Measurements from ENCODE around the gene GGCX. TPM values are rescaled to one million over a fixed set of nuclear protein-coding genes. Genes with fewer than 3 reads are reported as not detected.

The GGCX gene
- total RNA-seq, 6 donors from 2014 or later: 21.2 to 70.6 (median 38.0) TPM

- peaks cover 79 to 84% (median 83%) of the 10 kb centered on the region in 4 donors for H3K4me1 ChIP-seq
- peak; percentile 43 to 80 for TF ChIP-seq POLR2AphosphoS5 (IDR thresholded peaks at IDR 0.05)
- TF ChIP-seq EP300 (IDR thresholded peaks at IDR 0.05): peak in 2 of 4 donors; percentile 51 to 55
- TF ChIP-seq CTCF (IDR thresholded peaks at IDR 0.05): no peak
- TF ChIP-seq POLR2A (IDR thresholded peaks at IDR 0.05): peak in 1 of 4 donors; percentile 39
- no peaks in the 10 kb centered on the region for H3K9me3 ChIP-seq
- peak overlapping the region in 1 of 4 donors; percentile 11 for H3K4me3 ChIP-seq
- peak; percentile 51 to 80 for ATAC-seq (ENCODE audit: low FRiP score in 2 of 2)
- H3K27me3 ChIP-seq: no peaks in the 10 kb centered on the region
- H3K27ac ChIP-seq: peak overlapping the region; percentile 89 to 97 (median 96)
- peaks cover 0 to 7% (median 0%) of the 10 kb centered on the region in 4 donors for H3K36me3 ChIP-seq
- 22 to 38% methylated on average over 7 of the region's 7 CpGs for WGBS, 2 donors
- peak in 1 of 2 donors; percentile 79 for DNase-seq
These were observed 28.9 kb upstream of the GGCX start for GRCh38 chr2:85589982-85590791.

- no peak for TF ChIP-seq POLR2A (IDR thresholded peaks at IDR 0.05)
- DNase-seq: no peak
- WGBS, 2 donors: 77 to 78% methylated on average over 4 of the region's 4 CpGs
These were observed 27.9 kb upstream of the GGCX start for GRCh38 chr2:85589181-85589580.

GRCh38 chr2:85588645-85589044 is 27.4 kb upstream of the GGCX start:
- H3K27ac ChIP-seq: peak overlapping the region; percentile 89 to 97 (median 96)
- no peak for DNase-seq

More at GRCh38 chr2:85589181-85589580, 27.9 kb upstream of the GGCX start:
- H3K9me3 ChIP-seq: no peaks in the 10 kb centered on the region
- H3K27me3 ChIP-seq: no peaks in the 10 kb centered on the region
- H3K4me1 ChIP-seq: peaks cover 74 to 85% (median 84%) of the 10 kb centered on the region in 4 donors
- no peak for ATAC-seq (ENCODE audit: low FRiP score in 2 of 2)
- H3K4me3 ChIP-seq: no peak overlapping the region
- H3K36me3 ChIP-seq: peaks cover 0 to 7% (median 0%) of the 10 kb centered on the region in 4 donors
- peak overlapping the region; percentile 89 to 97 (median 96) for H3K27ac ChIP-seq

GRCh38 chr2:85588236-85588635 is 26.9 kb upstream of the GGCX start:
- H3K9me3 ChIP-seq: no peaks in the 10 kb centered on the region
- H3K36me3 ChIP-seq: peaks cover 0 to 8% (median 0%) of the 10 kb centered on the region in 4 donors
- no peak overlapping the region for H3K4me3 ChIP-seq
- ATAC-seq (ENCODE audit: low FRiP score in 2 of 2): no peak
- no peaks in the 10 kb centered on the region for H3K27me3 ChIP-seq
- H3K4me1 ChIP-seq: peaks cover 81 to 90% (median 89%) of the 10 kb centered on the region in 4 donors
- TF ChIP-seq CTCF (IDR thresholded peaks at IDR 0.05) (no peak), POLR2A (IDR thresholded peaks at IDR 0.05) (no peak), EP300 (IDR thresholded peaks at IDR 0.05) (no peak), POLR2AphosphoS5 (IDR thresholded peaks at IDR 0.05) (no peak)
- H3K27ac ChIP-seq: peak overlapping the region; percentile 89 to 97 (median 96)
- 40 to 46% methylated on average over 4 of the region's 4 CpGs for WGBS, 2 donors
- DNase-seq: no peak

More at GRCh38 chr2:85588645-85589044, 27.4 kb upstream of the GGCX start:
- H3K27me3 ChIP-seq: no peaks in the 10 kb centered on the region
- 61 to 80% methylated on average over 4 of the region's 4 CpGs for WGBS, 2 donors
- no peak for ATAC-seq (ENCODE audit: low FRiP score in 2 of 2)
- H3K4me3 ChIP-seq: no peak overlapping the region
- H3K36me3 ChIP-seq: peaks cover 0 to 7% (median 0%) of the 10 kb centered on the region in 4 donors
- H3K9me3 ChIP-seq: no peaks in the 10 kb centered on the region
- no peak for TF ChIP-seq POLR2AphosphoS5 (IDR thresholded peaks at IDR 0.05)
- TF ChIP-seq EP300 (IDR thresholded peaks at IDR 0.05): no peak
- H3K4me1 ChIP-seq: peaks cover 77 to 87% (median 85%) of the 10 kb centered on the region in 4 donors

GRCh38 chr2:85585781-85586105 is 24.4 kb upstream of the GGCX start:
- WGBS, 2 donors: 34 to 36% methylated on average over 1 of the region's 1 CpG
- Histone ChIP-seq H3K36me3 (peaks cover 0 to 20% (median 9%) of the 10 kb centered on the region in 4 donors), H3K27ac (peak overlapping the region; percentile 89 to 97 (median 96)), H3K4me3 (peak overlapping the region in 3 of 4 donors; percentile 59 to 69 (median 63)), H3K27me3 (no peaks in the 10 kb centered on the region), H3K9me3 (no peaks in the 10 kb centered on the region), H3K4me1 (peaks cover 81 to 93% (median 91%) of the 10 kb centered on the region in 4 donors)
- TF ChIP-seq EP300 (IDR thresholded peaks at IDR 0.05) (peak in 3 of 4 donors; percentile 79 to 90 (median 89)), POLR2AphosphoS5 (IDR thresholded peaks at IDR 0.05) (peak in 1 of 2 donors; percentile 94), CTCF (IDR thresholded peaks at IDR 0.05) (no peak), POLR2A (IDR thresholded peaks at IDR 0.05) (no peak)
- DNase-seq: no peak
- peak in 1 of 2 donors; percentile 15 for ATAC-seq (ENCODE audit: low FRiP score in 2 of 2)
